NCI-H460 (cell line): ENCODE measurements around the gene GNRH2. TPM values are rescaled to one million over a fixed set of nuclear protein-coding genes. Genes with fewer than 3 reads are reported as not detected.
"Not testable (repeated sequence)": the region's sequence is repeated elsewhere in the genome, so short reads cannot be mapped to it uniquely, and the experiment has no call there.

ENCODE experiments used
- DNase-seq: peaks from one replicate; pipeline ENCODE4 v3.0.0-alpha.2; 2016; ENCODE audit warnings: low read depth; ENCODE audit errors: extremely low read depth
- total RNA-seq: library from RNA; depleted of rRNA; stranded (reverse); fragments of >200 nt; shearing (Covaris generic); gene quantifications from 2 replicates; pipeline ENCODE4 v1.2.3, GENCODE V29; 2014

The GNRH2 gene
- total RNA-seq, 1 experiment from 2014 or later, result not detected

- DNase-seq, result no peak
Measured at GRCh38 chr20:3041854-3042409, 1.5 kb upstream of the GNRH2 start.

- DNase-seq, result no peak
Measured at GRCh38 chr20:3042625-3043024, 797 bp upstream of the GNRH2 start.

GRCh38 chr20:3044336-3044965, 1.0 kb downstream of the GNRH2 start:
- DNase-seq, result no peak

GRCh38 chr20:3045042-3045815, 1.8 kb downstream of the GNRH2 start:
- peak; percentile 63 for DNase-seq

- DNase-seq, result peak; percentile 82
Measured at GRCh38 chr20:3045816-3046676, 2.6 kb downstream of the GNRH2 start, which contains the start of gene MRPS26. Gene MRPS26, plus strand, starts transcription at chr20:3046052. Its CDS starts 17 bp downstream, at chr20:3046069.

GRCh38 chr20:3046677-3047462, 3.4 kb downstream of the GNRH2 start:
- no peak for DNase-seq

GRCh38 chr20:3047486-3048419, 4.3 kb downstream of the GNRH2 start:
- DNase-seq, result no peak

- DNase-seq, result no peak
Measured at GRCh38 chr20:3051385-3052019, 8.1 kb downstream of the GNRH2 start.

GRCh38 chr20:3059489-3059888, 16.1 kb downstream of the GNRH2 start:
- no peak for DNase-seq

GRCh38 chr20:3064119-3064518, 20.7 kb downstream of the GNRH2 start:
- not testable (repeated sequence) for DNase-seq

- peak; percentile 67 for DNase-seq
Measured at GRCh38 chr20:3067139-3068014, 24.0 kb downstream of the GNRH2 start.

- no peak for DNase-seq
Measured at GRCh38 chr20:3068075-3068474, 24.7 kb downstream of the GNRH2 start.

GRCh38 chr20:3068986-3069900, 25.8 kb downstream of the GNRH2 start:
- DNase-seq, result no peak

GRCh38 chr20:3070725-3071124, 27.3 kb downstream of the GNRH2 start:
- no peak for DNase-seq

- DNase-seq, result no peak
Measured at GRCh38 chr20:3071266-3071609, 27.8 kb downstream of the GNRH2 start.
